Tibial nerve (tissue), 3 donors: ENCODE data around the gene RAB4B.

Experiments
- CTCF ChIP-seq, 5 experiments: fragments of 200-600 bp in 3 of 5; fragments of 450-650 bp in 2 of 5; sonication (generic) in 3 of 5; IDR thresholded peaks; one replicate each; pipeline ENCODE4 v1.5.1; 2016 to 2019; ENCODE audit warnings: antibody characterized with exemption in 5 of 5, mild to moderate bottlenecking in 3 of 5, moderate library complexity in 2 of 5
- POLR2A ChIP-seq, 2 donors: fragments of 450-650 bp; IDR thresholded peaks; one replicate each; pipeline ENCODE4 v1.6.1; 2017; ENCODE audit warnings: antibody characterized with exemption in 2 of 2, mild to moderate bottlenecking in 2 of 2, moderate library complexity in 2 of 2

- no peak for TF ChIP-seq CTCF (IDR thresholded peaks at IDR 0.05)
- TF ChIP-seq POLR2A (IDR thresholded peaks at IDR 0.05): no peak
Observed at GRCh38 chr19:40743926-40744325, 34.1 kb upstream of the RAB4B start.
